ENCODE results near the gene ZCCHC7. TPM values are rescaled to one million over a fixed set of nuclear protein-coding genes. Genes with fewer than 3 reads are reported as not detected.

The ZCCHC7 gene
- total and polyA plus RNA-seq, 9 of the 15 experiments (the other 6 are each of a cell fraction or from before 2014, with no cell fraction given): 34.1 to 68.9 (median 48.8) TPM

GRCh38 chr9:37392272-37392671 lies 271.9 kb downstream of the ZCCHC7 start:
- in situ Hi-C loops (cut with MboI): no loop called here
- no peak overlapping the region for H3K4me3 ChIP-seq
- intact Hi-C loops (cut with micrococcal nuclease): loop anchor here (5.0 to 10.0 kb wide), 2 partner anchors 267 to 395 kb away; partner anchors contain the start of gene ZCCHC7
- H3K79me2 ChIP-seq (ENCODE audit: control insufficient read depth, insufficient read depth, low read length): no peaks in the 10 kb centered on the region
- ChIA-PET POLR2A (interaction anchor here (0.5 to 0.7 kb wide), 2 partner anchors 100 to 125 kb away, joined by 3 to 4 read pairs; no protein-coding TSS in a partner anchor), CTCF (ENCODE audit: low intra/inter-chr PET ratio) (no interaction called here)
- H2AFZ ChIP-seq (ENCODE audit: low read depth, low read length): peak overlapping the region; percentile 65
- DNase-seq (ENCODE audit: extremely low read depth in 1 of 4, low spot score in 3 of 4) (peak; percentile 44 to 68 (median 66)), ATAC-seq (peak; percentile 86), FAIRE-seq (peak; percentile 71)
- no peak overlapping the region for H3K4me2 ChIP-seq (ENCODE audit: insufficient read depth, low read length)
- H3K36me3 ChIP-seq (ENCODE audit: control insufficient read depth, insufficient read depth, low read length): no peaks in the 10 kb centered on the region
- BruUV-seq (replicated peaks): no TSS peak
- H3K9me1 ChIP-seq (ENCODE audit: control insufficient read depth, insufficient read depth, low read length): no peaks in the 10 kb centered on the region
- no peaks in the 10 kb centered on the region for H4K20me1 ChIP-seq (replicated peaks; ENCODE audit: control insufficient read depth, insufficient read depth, low read length)
- WGBS (ENCODE audit: insufficient coverage, low coverage, missing lambda C conversion rate): 37% methylated on average over 8 of the region's 8 CpGs
- peaks cover 8 to 11% of the 10 kb centered on the region in 2 experiments; a peak in 2 of 5 replicates for H3K4me1 ChIP-seq (replicated peaks in 1 of 2; ENCODE audit: control insufficient read depth in 2 of 2, insufficient read depth in 2 of 2, low read length in 2 of 2)
- H3K27me3 ChIP-seq (ENCODE audit: control insufficient read depth in 2 of 2, insufficient read depth in 2 of 2, low read length in 2 of 2): 0 out of 5 replicates have a peak, but pooled peaks cover 0 to 4% of the 10 kb centered on the region in 2 experiments
- H3K9ac ChIP-seq (ENCODE audit: insufficient read depth in 1 of 2, low read depth in 2 of 2, low read length in 2 of 2): no peak overlapping the region
- no peak overlapping the region for H3K27ac ChIP-seq (ENCODE audit: extremely low read depth, low read depth, low read length)
- H3K9me3 ChIP-seq (replicated peaks; ENCODE audit: control insufficient read depth, insufficient read depth, low read depth, low read length): no peaks in the 10 kb centered on the region
- TF ChIP-seq POLR3A (IDR thresholded peaks at IDR 0.05; ENCODE audit: borderline replicate concordance, extremely low read depth, insufficient read depth, insufficient read length) (no peak), FOS (IDR thresholded peaks at IDR 0.05; ENCODE audit: extremely low read depth, insufficient read length) (peak; percentile 54), USF2 (CRISPR knock-in tag; IDR thresholded peaks at IDR 0.05) (peak; percentile 94), ZBTB43 (CRISPR knock-in tag; IDR thresholded peaks at IDR 0.05) (no peak), ZNF197 (CRISPR knock-in tag; IDR thresholded peaks at IDR 0.05; ENCODE audit: low read depth) (no peak), PTBP1 (IDR thresholded peaks at IDR 0.05; ENCODE audit: low read depth, low read length) (no peak), RBM25 (IDR thresholded peaks at IDR 0.05; ENCODE audit: low read depth, low read length, severe bottlenecking) (peak; percentile 38), DPF2 (IDR thresholded peaks at IDR 0.05) (no peak), ASH1L (IDR thresholded peaks at IDR 0.05; ENCODE audit: borderline replicate concordance, low read depth, partially characterized antibody) (peak; percentile 25), USF1 (CRISPR knock-in tag; IDR thresholded peaks at IDR 0.05) (peak; percentile 93), SMAD3 (CRISPR knock-in tag; conservative IDR thresholded peaks at IDR 0.05) (no peak), ZNF133 (CRISPR knock-in tag; IDR thresholded peaks at IDR 0.05) (no peak), HMBOX1 (IDR thresholded peaks at IDR 0.05) (no peak), DLX4 (CRISPR knock-in tag; IDR thresholded peaks at IDR 0.05) (no peak), FOSL1 (tag; conservative IDR thresholded peaks at IDR 0.05) (no peak), ZNF263 (CRISPR knock-in tag; IDR thresholded peaks at IDR 0.05; ENCODE audit: borderline replicate concordance) (peak; percentile 82), E2F6 (IDR thresholded peaks at IDR 0.05; ENCODE audit: borderline replicate concordance in 1 of 2, extremely low read depth in 1 of 2, insufficient read depth in 1 of 2, insufficient read length in 1 of 2, low read depth in 1 of 2, low read length in 1 of 2, poor library complexity in 1 of 2, severe bottlenecking in 1 of 2) (peak in 1 of 2 experiments; percentile 63)
